GM19043 (cell line): ENCODE data around the gene ARAP2.

Source experiments
- ATAC-seq: cut with Tn5 transposase; IDR thresholded peaks from one replicate; pipeline ENCODE4 v1.9.1; 2021; ENCODE audit warnings: low read depth; ENCODE audit not compliant: unreplicated experiment

The ARAP2 gene

GRCh38 chr4:36267486-36268268, 23.4 kb upstream of the ARAP2 start:
- no peak for ATAC-seq

GRCh38 chr4:36264207-36264826, 20.0 kb upstream of the ARAP2 start:
- ATAC-seq: no peak

DNA sequence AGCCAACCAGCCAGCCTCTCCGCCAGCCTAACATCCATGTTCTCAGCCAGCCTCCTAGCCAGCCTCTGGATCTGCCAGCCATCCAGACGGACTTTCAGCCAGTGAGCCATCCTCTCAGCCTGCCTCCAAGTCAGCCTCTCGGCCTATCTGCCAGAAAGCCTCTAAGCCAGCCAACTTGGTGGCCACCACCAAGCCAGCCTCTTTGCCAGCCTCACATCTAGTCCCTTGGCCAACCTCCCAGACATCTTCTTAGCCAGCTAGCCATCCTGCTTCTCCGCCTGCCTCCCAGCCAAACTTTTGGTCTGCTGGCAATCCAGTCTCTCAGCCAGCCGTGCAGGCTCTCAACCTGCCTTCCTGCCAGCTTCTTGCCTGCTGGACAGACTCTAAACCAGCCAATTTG, 16.4 kb upstream of the ARAP2 start:
- ATAC-seq: no peak

DNA sequence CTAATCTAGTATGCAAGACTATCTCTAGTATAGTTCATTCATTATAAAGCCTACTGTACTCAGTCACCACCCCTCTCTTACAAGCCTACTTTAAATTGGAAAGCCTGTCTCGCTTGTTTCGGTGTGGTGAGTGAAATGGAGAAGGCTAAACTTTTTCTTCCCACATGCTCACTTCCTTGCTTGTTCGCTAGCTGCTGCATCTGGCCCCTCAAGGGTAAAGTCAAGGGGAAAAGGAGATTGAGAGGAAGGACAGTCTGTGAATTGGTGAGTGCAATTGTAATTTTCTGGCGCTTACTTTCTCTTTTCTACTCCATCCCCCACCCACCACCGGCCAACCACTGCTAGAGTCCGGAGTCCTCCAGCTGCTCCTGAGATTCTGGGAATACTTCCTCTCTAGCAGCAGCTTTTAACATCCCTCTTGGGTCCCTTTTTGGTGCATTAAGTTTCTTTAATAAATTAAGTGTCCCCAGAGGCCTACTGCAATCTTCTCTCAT, 12.1 kb upstream of the ARAP2 start:
- ATAC-seq: peak; percentile 41

DNA sequence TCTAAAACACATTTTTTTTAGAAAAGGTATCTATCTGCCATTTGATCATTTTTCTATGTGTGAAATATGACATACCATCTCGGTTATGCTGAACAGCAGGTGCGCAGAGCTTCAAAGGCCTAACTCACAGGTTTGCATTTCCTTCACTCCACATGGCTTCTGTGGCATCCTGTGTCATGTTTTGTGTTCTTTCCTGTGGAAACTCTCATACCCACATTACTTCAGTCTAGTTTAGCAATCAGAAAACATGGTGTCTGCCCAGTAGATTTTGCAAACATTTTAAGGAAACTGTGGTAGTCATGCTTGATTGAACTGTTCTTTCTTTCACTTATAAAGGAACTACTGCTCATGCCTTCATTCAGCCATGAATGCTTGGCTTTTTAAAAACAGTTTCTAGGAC, 11.3 kb upstream of the ARAP2 start:
- peak; percentile 76 for ATAC-seq

- ATAC-seq: no peak
Observed at GRCh38 chr4:36254371-36254770, 10.1 kb upstream of the ARAP2 start.

DNA sequence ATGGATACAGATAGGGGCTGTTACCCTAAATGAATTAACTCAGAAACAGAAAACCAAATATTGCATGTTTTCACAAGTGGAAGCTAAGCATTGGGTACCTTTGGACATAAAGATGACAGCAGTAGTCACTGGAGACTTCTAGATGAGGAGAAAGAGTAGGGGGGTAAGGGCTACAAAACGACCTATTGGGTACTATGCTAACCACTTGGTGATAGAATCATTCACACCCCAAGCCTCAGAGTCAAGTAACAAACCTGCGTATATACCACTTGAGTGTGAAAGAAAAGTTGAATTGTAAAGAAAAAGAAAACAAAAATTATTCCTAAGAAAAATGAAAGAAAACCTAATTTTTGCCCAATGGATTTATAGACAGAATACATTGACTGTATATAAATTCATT, 7.7 kb upstream of the ARAP2 start:
- no peak for ATAC-seq

DNA sequence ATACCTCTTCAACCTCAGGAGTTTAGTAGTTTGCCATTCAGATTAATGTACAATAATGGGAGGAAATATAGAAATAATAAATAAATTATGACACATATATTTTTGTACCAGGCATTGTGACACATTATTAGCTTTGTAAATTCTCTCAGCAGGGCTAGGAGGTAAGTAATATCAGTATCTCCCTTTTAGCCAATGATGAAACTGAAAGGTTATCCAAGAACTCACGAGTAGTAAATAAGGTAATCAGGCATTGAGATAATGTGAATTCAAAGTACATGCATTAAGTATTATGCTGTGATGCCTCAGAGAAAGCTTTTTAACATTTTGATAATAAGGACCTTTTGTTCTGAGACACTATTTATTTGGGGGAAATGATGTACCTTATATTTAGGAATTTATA, 5.3 kb upstream of the ARAP2 start:
- no peak for ATAC-seq

DNA sequence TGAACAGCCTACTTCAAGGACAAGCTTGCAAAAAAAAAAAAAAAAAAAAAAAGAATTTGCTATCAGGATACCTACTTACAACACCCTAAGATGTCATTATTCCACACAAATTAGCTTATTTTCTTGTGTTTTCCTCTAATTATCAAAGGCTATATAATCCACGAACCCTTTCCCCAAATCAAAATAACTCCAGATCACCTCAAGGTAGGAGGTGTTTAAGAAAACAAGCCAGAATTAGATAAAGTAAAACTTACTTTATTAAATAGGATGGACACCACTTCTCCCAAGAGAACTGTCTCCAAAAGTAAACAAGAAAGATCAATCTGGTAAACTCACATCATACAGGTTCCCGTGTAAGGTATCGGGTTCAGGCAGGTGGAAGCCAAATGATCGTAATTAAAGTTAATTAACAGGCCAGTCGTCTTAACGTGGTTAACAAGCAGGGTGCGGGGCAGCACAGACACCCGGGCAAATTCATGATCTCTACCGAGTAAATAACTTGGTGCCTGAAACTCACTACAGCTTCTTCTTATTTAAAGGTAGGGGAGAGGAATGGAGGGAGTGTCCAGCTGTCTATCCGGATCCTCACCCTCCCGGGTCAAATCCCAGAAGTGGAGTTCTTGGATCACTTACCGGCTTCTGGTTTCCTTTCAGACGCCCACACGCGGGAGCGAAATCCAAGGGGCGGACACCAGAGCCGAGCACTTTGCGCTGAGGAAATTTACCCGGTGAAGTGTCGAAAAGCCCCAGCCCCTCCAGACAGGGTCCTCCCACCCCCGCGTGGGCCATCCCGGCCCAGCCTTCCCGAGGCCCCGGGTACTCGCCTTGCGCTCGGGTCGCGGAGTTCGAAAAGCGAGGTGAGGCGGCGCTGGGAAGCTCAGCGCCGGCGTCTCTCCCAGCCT, 708 bp downstream of the ARAP2 start:
- ATAC-seq: peak; percentile 13

GRCh38 chr4:36242629-36243354, 1.5 kb downstream of the ARAP2 start:
- ATAC-seq: no peak

GRCh38 chr4:36241771-36242170, 2.5 kb downstream of the ARAP2 start:
- ATAC-seq: peak; percentile 63

DNA sequence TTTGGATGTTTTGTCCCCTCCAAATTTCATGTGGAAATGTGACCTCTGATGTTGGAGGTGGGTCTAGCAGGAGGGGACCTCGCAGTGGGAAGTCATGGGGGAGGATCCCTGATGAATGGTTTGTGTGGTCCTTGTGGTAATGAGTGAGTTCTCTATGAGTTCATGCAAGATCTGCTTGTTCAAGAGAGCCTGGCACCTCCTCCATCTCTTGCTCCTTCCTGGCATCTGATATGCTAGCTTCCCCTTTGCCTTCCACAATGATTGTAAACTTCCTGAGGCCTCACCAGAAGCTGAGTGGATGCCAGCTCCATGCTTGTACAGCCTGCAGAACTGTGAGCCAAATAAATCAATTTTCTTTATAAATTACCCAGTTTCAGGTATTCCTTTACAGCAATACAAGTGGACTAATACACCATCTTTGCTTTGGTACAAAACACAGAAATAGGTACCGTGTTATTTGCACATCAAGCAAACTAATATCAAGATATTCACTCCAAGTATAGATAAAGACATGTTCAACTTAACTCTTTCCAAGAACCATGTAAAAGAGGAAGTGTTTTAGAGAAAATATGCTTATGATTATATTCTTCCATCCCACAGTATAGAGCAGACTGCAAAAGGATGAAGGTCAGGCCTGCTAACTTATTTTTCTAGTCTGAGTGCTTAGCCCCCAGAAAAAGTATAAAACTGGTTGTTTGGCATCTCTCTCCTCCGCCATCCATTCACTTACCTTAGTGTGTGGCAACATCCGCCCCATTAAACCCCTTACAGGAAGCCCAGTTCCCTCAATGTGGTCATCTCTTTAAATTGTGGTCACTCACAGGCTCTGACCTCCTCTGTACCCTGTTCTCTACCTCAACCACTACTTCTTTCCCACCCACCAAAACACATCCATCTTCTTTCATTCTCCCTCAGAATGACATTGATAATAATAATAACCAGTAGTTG, 6.7 kb downstream of the ARAP2 start:
- no peak for ATAC-seq

- ATAC-seq: no peak
Observed at GRCh38 chr4:36236159-36236558, 8.2 kb downstream of the ARAP2 start.

DNA sequence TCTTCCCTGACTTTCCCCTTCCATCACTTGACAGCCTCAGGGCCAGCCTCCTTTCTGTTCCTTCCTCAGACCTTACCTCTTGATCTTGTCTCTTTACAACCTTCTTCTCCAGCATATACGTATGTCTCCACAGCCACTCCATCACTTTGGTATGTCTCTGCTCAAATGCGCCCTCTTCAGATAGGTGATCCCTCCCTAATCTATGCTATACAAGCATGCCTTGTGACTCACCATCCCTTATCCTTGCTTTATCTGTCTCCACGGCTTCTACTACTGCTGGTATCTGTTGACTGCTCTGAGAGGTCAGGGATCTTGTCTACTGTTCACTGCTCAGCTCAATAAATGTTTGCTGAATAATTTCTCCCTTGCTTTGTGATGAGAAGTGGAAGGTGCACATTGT, 9.0 kb downstream of the ARAP2 start:
- ATAC-seq: no peak

- ATAC-seq: no peak
Observed at GRCh38 chr4:36233567-36234266, 10.6 kb downstream of the ARAP2 start.

GRCh38 chr4:36230534-36230933, 13.8 kb downstream of the ARAP2 start:
- no peak for ATAC-seq

DNA sequence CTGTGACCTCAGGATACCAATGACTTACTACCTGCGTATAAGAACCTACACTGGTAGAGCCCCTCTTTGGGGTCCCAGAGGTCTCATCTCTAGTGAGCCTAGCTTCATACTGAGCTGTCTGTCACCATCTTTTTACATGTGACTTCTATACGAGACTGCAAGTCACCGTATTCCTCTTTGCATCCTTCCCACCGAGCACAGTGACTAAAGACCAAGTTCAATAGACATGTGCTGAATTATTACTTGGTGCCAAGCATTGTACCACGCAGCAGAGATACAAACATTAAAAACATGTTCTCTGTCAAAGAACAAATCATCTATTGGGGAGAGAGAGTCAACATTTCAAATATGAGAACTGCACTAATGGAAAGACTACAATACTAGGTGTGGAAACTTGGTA, 16.4 kb downstream of the ARAP2 start:
- ATAC-seq: no peak

GRCh38 chr4:36226430-36227227, 17.7 kb downstream of the ARAP2 start:
- ATAC-seq: no peak
